Panc1 (cell line): Measurements from ENCODE around the gene NEDD8. TPM values are rescaled to one million over a fixed set of nuclear protein-coding genes. Genes with fewer than 3 reads are reported as not detected.

Experiments used
- ATAC-seq: fragments of 200-7000 bp; cut with Tn5 transposase; 2 replicates; pipeline ENCODE4 v1.9.1; 2020; ENCODE audit warnings: mild to moderate bottlenecking, moderate library complexity
- BruUV-seq: library from RNA; stranded (reverse); fragments of 400-500 nt; replicated peaks from 2 replicates; lab custom pipeline; 2021; lab: Mats Ljungman, UMichigan
- CTCF ChIA-PET: fragments of 300-600 bp; sonication (Branson Sonifier 250); formaldehyde crosslinking; loops from one replicate; lab custom pipeline; 2022; ENCODE audit warnings: antibody characterized with exemption; lab: Charles Lee
- POLR2A ChIA-PET: fragments of 300-600 bp; sonication (Branson Sonifier 250); formaldehyde crosslinking; loops from one replicate; lab custom pipeline; 2022; ENCODE audit warnings: antibody characterized with exemption; lab: Charles Lee
- DNase-seq: peaks from one replicate; pipeline ENCODE4 v3.0.0-alpha.2; 2010; ENCODE audit warnings: low read depth, low spot score
- H3K27ac ChIP-seq: 2 replicates; pipeline ENCODE4 v1.5.1; 2011; ENCODE audit warnings: mild to moderate bottlenecking, low read length, inconsistent platforms
- H3K27me3 ChIP-seq: fragments of 200-500 bp; sonication (Bioruptor generic); 2 replicates; pipeline ENCODE4 v1.6.0; 2014; ENCODE audit warnings: low read length, inconsistent platforms; ENCODE audit not compliant: control insufficient read depth, insufficient read depth
- H3K36me3 ChIP-seq: fragments of 200-500 bp; sonication (Bioruptor generic); 2 replicates; pipeline ENCODE4 v1.5.1; 2014; ENCODE audit warnings: inconsistent platforms, mild to moderate bottlenecking, low read length, moderate library complexity; ENCODE audit not compliant: control insufficient read depth, insufficient read depth
- H3K4me1 ChIP-seq: 2 replicates; pipeline ENCODE4 v1.5.1; 2011; ENCODE audit warnings: inconsistent platforms, mild to moderate bottlenecking, low read length, moderate library complexity; ENCODE audit not compliant: control insufficient read depth, insufficient read depth
- H3K4me3 ChIP-seq, 2 experiments: 2 replicates each; pipeline ENCODE4 v1.5.1; 2011 to 2012; ENCODE audit warnings: low read depth in 2 of 2, low read length in 2 of 2, mild to moderate bottlenecking in 2 of 2, inconsistent platforms in 1 of 2, moderate library complexity in 1 of 2
- H3K9me3 ChIP-seq: fragments of 200-500 bp; sonication (Bioruptor generic); 2 replicates; pipeline ENCODE4 v1.5.1; 2014; ENCODE audit warnings: low read depth, mild to moderate bottlenecking, inconsistent platforms, low read length, moderate library complexity; ENCODE audit not compliant: control insufficient read depth, insufficient read depth
- POLR2AphosphoS5 ChIP-seq: IDR thresholded peaks from 2 replicates; pipeline ENCODE4 v1.6.1; 2012; ENCODE audit warnings: mild to moderate bottlenecking, low read depth, low read length, moderate library complexity
- REST ChIP-seq, 2 experiments: IDR thresholded peaks; 2 replicates each; pipeline ENCODE4 v1.6.1; 2011 to 2012; ENCODE audit warnings: low read depth in 2 of 2, control low read depth in 1 of 2, low read length in 1 of 2, mild to moderate bottlenecking in 1 of 2, moderate library complexity in 1 of 2; ENCODE audit not compliant: insufficient read depth in 1 of 2
- SIN3A ChIP-seq: IDR thresholded peaks from 2 replicates; pipeline ENCODE4 v1.6.1; 2012; ENCODE audit warnings: low read depth, mild to moderate bottlenecking, low read length, moderate library complexity, borderline replicate concordance; ENCODE audit not compliant: insufficient read depth
- TCF7L2 ChIP-seq: IDR thresholded peaks from 2 replicates; pipeline ENCODE4 v1.6.1; 2011; ENCODE audit warnings: mild to moderate bottlenecking, low read depth, low read length, inconsistent platforms
- in situ Hi-C: cut with HindIII; loops from 2 replicates; pipeline ENCODE4 v1.10.0; 2016; ENCODE audit warnings: low sequenced_read_pairs, low pct_unique_long_range_greater_than_20kb
- intact Hi-C: fragments of 100-400 bp; cut with micrococcal nuclease; formaldehyde crosslinking; loops from one replicate; pipeline ENCODE4 v1.10.0; 2022; ENCODE audit not compliant: unreplicated experiment
- total RNA-seq: library from RNA; stranded (reverse); gene quantifications from one replicate; pipeline ENCODE4 v1.2.1, GENCODE V29; 2021; ENCODE audit not compliant: unreplicated experiment
- TF ChIP-seq, protein P1 (sequence below): fragments of 450-650 bp; IDR thresholded peaks from 2 replicates; pipeline ENCODE4 v1.5.1; 2017; ENCODE audit warnings: mild to moderate bottlenecking

The NEDD8 gene
- total RNA-seq, 1 experiment from 2014 or later: 155 TPM

DNA sequence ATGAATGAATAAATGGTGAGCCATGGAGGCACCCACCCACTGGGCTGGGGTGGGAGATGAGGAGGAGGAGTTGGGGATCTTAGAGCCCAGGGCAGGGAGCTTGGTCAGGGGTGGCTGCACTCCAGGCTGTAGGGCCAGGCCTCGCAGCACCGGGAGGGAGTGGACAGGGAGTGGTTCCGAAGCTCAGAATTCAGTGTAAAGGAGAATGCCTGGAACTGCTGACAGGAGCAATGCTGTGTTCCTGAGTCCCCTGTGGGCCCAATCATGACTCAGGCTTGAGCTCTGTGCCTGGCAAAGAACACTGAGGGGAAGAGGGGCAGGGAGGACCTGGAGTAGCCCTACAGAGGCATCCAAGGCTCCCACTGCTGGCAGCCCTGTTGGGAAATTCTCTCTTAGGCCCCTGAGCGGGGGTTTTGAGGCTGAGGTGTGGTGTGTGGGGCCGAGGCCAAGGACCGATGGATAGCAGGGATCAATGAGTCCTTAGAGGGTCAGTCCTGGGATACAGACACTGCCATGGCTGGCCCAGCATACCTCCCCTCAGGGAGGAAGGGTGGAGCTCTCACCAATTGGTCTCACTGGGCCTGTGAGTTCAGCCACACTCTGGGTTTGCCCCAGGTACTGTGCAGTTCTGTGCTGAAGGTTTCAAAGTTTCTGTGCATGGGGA, 48.8 kb upstream of the NEDD8 start:
- Histone ChIP-seq H3K4me3 (no peak overlapping the region), H3K36me3 (no peaks in the 10 kb centered on the region), H3K9me3 (no peaks in the 10 kb centered on the region), H3K4me1 (no peaks in the 10 kb centered on the region), H3K27ac (no peak overlapping the region), H3K27me3 (no peaks in the 10 kb centered on the region)
- BruUV-seq: no TSS peak
- CTCF ChIA-PET: no interaction called here
- DNase-seq (no peak), ATAC-seq (no peak)
- POLR2A ChIA-PET: no interaction called here
- TF ChIP-seq, protein P1, sequence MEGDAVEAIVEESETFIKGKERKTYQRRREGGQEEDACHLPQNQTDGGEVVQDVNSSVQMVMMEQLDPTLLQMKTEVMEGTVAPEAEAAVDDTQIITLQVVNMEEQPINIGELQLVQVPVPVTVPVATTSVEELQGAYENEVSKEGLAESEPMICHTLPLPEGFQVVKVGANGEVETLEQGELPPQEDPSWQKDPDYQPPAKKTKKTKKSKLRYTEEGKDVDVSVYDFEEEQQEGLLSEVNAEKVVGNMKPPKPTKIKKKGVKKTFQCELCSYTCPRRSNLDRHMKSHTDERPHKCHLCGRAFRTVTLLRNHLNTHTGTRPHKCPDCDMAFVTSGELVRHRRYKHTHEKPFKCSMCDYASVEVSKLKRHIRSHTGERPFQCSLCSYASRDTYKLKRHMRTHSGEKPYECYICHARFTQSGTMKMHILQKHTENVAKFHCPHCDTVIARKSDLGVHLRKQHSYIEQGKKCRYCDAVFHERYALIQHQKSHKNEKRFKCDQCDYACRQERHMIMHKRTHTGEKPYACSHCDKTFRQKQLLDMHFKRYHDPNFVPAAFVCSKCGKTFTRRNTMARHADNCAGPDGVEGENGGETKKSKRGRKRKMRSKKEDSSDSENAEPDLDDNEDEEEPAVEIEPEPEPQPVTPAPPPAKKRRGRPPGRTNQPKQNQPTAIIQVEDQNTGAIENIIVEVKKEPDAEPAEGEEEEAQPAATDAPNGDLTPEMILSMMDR: no peak
- TF ChIP-seq TCF7L2 (no peak), REST (IDR thresholded peaks at IDR 0.05; ENCODE audit: insufficient read depth in 1 of 2, low read depth in 2 of 2, low read length in 1 of 2) (no peak), POLR2AphosphoS5 (no peak), SIN3A (no peak)
- intact Hi-C loops: no loop called here
- in situ Hi-C loops: no loop called here

DNA sequence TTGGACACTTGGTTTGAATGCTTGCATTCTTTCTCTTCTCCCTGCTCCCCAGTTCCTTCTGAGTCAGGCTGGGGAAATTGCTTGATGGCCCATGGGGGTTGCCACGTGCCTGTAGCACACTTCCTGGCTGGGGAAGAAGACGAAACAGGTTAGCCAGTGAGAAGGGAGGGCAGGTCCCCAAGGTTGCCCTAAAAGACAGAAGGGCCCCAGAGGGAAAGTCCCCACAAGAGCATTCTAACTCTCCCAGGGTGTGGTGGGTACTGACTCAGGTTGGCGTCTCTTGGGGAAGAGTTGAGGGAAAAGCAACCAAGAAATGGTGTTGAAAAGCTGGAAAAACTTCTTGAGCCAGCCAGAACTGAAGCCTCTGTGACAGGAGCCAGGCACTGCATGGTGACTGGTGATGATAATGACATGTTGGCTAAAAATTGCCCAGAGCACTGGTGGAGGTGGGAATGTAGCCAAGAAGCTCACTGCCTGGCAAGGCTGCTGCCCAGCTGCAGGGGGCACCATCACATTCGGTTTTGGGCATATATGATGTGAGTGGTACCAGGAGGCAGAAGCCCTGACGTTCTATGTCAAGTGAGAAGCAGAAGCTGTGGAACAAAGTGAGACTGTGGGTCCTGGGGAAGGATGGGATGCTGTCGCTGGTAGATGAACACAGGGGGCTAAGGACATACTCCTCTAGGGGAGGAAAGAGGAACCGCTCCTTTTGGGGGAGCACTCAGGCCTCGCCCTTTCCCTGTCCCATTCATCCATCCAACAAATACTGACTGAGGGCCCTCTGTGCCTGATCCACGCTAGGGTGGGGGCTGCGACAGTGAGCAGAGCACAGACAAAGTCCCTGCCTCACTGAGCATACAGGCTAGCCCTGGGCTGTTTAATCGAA, 47.4 kb upstream of the NEDD8 start:
- TF ChIP-seq POLR2AphosphoS5: no peak
- TF ChIP-seq REST (IDR thresholded peaks at IDR 0.05; ENCODE audit: insufficient read depth in 1 of 2, low read depth in 2 of 2, low read length in 1 of 2): no peak
- TF ChIP-seq SIN3A: no peak
- TF ChIP-seq, protein P1: no peak
- TF ChIP-seq TCF7L2: no peak
- in situ Hi-C loops: no loop called here
- Histone ChIP-seq H3K27ac (no peak overlapping the region), H3K27me3 (no peaks in the 10 kb centered on the region), H3K4me1 (no peaks in the 10 kb centered on the region), H3K9me3 (no peaks in the 10 kb centered on the region), H3K36me3 (no peaks in the 10 kb centered on the region), H3K4me3 (no peak overlapping the region)
- intact Hi-C loops: no loop called here
- CTCF ChIA-PET: no interaction called here
- POLR2A ChIA-PET: interaction anchor here (0.5 kb wide), 1 partner anchor 638 kb away, joined by 3 read pairs; no protein-coding TSS in a partner anchor
- no peak for ATAC-seq
- no peak for DNase-seq
- BruUV-seq: no TSS peak
